Epithelial cell of prostate (primary cell): Measurements from ENCODE around the gene TMEM131.
"Not testable (repeated sequence)": the region's sequence is repeated elsewhere in the genome, so short reads cannot be mapped to it uniquely, and the experiment has no call there.

Experiments
- DNase-seq: peaks from one replicate; pipeline ENCODE4 v3.0.0-alpha.2; 2011; ENCODE audit warnings: low read depth, low spot score
- H3K27ac ChIP-seq: fragments of 450-650 bp; 2 replicates; pipeline ENCODE4 v1.5.1; 2017; ENCODE audit warnings: mild to moderate bottlenecking

The TMEM131 gene

DNA sequence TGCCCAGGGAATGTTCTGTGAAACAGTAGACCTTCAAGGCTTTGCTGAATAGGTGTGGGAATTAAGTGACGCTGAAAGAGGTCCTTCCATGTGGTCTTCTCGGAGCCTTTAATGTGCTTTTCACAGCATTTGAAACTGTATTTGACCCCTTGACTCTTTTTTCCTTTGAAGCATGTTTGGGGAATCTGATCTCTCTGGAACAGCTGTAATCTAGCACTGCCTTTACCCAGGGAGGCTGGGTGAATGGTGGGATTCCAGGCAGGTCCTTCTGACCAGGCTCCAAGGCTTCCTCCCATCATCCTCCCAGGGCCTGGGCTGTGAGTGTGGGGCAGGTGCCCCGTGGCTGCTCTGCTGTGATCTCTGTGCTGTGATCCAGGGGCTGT lies 278.1 kb downstream of the TMEM131 start:
- DNase-seq = no peak
- H3K27ac ChIP-seq = no peak overlapping the region

DNA sequence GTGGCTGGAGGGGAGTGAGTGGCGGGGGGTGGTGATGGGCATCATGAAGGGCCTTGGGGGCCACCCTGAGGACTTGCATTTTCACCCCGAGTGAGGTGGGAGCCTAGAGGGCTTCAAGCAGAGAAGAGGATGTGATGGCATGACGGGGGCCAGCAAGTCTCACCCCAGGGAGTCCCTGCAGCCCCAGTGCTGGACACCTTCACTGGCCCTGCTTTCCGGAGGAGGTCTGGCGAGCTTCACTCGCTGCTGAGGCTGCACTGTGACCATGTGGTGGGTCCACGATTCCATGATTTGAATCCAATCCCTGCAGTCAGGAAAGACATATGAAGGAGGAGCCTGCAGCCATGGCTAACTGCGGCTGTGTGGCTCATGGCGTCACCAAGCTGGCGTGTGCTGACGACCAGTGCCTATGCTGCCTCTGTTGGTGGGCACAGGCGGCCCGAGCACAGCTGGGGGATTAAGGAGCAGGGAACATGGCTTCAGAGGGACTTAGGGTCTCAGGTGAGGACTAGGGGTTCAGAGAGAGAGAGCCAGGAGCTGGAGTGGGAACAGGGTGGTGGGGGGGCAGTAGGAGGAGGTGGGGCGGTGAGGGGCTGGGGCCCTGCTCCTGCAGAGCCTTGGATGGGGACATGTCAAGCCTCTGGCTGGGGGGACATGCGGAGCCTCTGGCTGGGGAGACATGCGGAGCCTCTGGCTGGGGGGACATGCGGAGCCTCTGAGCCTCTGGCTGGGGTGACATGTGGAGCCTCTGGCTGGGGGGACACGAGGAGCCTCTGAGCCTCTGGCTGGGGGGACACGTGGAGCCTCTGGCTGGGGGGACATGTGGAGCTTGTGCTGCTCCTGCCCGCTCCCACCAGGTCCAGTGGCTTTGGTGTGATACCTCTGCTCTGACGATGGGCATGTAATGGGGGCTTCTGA lies 278.8 kb downstream of the TMEM131 start:
- H3K27ac ChIP-seq = no peak overlapping the region
- no peak for DNase-seq

DNA sequence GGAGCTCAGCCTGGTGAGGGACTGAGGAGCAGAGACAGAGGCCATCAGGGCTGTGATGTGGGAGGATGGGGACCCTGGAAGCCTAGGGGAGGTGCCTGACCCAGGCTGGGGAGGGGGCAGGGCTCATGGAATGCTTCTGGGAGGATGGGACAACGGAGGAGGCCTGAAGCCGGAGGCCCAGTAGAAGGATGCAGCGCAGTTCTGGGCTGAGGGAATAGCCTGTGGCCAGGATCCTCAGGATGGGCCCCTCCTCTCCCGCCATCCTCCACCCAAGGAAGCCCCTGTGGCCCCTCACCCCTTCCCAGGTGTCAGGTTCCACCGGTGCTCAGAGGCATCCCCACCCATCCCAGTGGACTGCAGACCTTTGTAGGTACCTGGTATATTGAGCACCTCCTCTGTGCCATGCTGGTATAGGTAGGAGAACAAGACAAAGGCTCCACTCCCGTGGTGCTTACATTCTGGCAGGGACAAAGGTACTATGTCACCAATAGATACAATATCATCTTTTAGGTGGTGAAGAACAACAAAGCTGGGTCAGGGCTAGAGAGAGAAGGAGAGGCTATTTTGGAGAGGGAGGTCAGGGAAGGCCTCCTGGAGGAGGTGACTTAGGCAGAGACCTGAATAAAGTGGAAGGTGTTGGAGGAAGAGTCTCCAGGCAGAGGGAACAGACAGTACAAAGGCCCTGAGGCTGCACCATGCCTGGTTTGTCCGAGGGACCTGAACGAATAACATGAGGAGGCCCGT lies 279.6 kb downstream of the TMEM131 start:
- H3K27ac ChIP-seq = no peak overlapping the region

DNA sequence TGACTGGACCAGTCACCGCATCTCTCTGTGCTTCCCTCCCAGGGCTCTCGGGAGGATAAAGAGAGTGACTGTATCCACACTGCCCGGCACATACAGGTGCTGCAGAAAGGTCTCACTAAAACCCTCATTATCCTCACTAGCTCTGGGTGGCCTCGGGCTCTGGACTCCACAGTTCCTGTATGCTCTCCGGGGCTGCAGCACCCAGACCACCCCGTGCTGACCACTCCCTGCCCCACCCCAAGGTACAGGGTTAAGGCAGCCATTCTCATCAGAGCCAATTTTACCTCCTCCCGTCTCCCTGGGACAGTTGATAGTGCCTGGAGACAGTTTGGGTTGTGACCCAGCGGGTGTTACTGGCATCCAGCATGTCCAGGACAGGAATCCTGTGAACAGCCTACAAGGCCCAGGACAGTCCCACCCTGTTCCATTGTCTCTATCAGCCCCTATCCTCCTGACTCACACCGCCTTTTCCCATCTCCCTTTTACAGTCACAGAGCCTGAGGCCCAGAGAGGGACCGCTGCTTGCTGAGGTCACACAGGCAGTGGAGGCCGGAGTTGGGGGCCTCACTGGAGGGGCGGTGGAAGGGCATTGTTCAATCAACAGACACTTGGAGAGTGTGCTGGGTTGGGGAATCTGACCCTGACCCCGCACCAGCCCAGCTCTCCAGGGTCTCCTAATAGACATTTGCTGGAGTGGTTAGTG lies 280.6 kb downstream of the TMEM131 start:
- no peak for DNase-seq
- H3K27ac ChIP-seq = no peak overlapping the region

More for the DNA sequence above, 279.6 kb downstream of the TMEM131 start:
- DNase-seq = no peak

DNA sequence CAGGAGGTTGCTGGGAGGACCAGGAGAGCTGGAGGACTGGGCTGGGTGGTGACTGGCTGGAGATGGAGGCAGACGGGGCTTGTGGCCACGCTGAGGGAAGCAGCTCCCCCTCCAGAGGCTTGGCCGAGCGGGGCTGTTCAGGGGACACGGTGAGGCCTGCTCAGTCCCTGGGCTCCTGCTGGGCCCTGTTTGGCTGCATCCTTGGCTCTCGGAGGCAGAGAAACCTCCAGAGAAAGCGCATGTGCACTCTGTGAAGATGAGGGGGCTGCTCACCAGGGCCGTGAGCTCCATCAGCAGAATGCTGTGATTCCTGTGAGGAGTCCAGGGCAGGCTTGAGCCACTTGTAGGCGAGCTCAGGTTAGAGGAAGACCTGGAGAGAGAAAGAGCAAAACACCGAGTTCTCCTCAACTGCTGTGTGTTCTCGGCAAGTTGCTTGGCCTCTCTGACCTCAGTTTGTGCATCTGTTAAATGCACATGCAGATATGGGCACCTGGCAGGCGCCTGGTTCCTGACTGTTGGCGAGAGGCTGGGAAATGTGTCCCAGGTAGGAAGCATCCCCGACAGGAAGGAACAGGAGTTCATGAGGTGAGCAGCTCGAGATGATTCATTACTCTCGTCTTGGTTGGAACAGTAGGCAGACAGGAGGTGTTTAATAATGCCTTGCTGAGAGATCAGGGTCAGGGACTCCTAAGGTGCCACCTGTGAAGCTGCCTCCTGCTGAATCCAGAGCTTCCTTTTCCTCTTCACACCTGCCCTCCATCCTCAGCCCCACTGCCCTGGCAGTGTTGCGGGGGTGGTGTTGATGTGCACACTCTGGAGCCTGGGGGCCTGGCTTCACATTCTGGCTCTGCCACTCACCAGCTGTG lies 281.4 kb downstream of the TMEM131 start:
- no peak for DNase-seq
- no peak overlapping the region for H3K27ac ChIP-seq

DNA sequence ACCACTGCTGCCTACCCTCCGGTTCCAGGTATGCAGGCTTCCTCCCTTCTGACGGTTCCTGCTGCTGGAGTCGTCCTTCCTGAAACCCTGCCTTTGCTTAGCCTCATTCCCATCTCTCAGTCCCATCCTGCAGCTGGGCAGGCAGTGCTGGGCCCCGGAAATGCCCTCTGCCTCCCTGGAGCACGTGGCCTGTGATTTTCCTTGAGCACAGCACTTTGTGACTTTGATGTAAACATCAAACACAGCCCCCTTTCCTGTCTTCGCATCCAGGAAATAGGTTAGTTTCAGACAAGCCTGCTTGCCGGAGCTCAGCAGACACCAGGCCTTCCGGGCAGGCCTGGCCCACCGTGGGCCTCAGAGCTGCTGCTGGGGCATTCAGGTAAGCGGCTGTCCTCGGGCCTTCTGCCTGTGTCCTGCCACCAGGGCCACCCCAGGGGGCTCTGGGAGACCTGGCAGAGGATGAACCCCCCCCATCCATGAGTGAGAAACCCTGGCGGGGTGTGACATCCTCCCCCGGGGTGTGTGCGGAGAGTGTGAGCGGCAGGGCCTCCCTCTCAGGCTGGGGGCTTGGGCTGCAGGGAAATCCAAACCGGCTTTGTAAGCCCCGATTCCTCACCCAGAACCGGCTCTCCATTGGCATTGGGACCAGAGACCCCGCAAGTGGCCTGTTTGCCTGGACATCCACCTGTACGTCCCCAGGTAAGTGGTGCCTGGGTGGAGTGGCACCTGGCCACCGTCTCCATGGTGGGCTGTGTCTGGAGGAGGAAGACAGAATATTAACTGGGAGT lies 282.3 kb downstream of the TMEM131 start, which contains the start of gene ZAP70:
ZAP70 (plus strand) TSS at position 281 of the 788 bp plus-strand sequence. CDS start 10,461 bp downstream, outside the sequence.
- no peak within 1 kb of the TSS for H3K27ac ChIP-seq

DNA sequence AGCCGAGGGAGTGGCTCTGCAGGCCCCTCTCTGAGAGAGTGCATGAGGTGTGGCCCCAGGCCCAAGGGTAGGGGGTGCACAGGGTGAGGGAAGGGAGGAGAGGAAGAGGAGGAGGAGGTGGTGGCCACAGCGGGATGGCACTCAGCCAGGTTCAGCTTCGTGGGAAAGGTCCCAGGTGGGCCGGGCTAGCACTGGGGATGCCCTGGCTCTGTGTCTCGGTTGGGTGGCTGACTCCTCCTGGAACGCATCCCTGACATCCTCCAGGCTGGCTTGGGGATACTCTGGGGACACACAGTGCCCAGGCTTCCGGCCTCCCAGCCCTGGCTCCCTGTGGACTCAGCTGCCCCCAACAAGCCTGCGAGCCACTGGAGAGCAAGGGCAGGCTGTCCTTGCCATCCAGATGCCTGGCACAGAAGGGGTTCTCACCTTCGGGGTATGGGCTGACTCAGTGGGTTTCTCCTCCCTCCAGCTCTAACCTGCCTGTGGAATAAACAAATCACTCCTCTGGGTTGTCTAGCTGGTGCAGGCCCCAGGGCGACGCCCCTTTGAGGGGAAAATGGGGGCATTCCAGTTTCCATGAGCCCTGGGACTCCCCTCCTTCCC lies 283.0 kb downstream of the TMEM131 start:
- H3K27ac ChIP-seq = no peak overlapping the region
- no peak for DNase-seq

More for the DNA sequence above, 282.3 kb downstream of the TMEM131 start, which contains the start of gene ZAP70:
- DNase-seq = no peak

DNA sequence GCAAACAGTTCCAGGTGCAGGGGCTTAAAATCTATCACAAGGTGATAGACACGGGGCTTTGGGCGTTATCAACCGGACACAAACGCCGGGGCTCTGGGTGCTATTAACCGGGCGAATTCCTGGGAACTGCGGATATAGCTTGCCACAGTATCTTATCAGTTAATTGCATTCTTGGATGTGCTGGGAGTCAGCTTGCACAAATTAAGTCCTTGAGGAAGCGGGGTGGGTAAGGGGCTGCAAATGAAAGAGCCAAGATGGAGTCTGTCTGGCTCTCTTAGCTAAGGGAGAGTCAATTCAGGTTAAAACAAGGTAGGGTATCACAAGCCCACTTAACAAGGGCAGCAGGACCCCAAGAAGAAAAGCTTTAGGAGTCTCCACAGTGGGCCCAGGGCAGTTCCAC lies 283.6 kb downstream of the TMEM131 start:
- H3K27ac ChIP-seq, DNase-seq: not testable (repeated sequence)

DNA sequence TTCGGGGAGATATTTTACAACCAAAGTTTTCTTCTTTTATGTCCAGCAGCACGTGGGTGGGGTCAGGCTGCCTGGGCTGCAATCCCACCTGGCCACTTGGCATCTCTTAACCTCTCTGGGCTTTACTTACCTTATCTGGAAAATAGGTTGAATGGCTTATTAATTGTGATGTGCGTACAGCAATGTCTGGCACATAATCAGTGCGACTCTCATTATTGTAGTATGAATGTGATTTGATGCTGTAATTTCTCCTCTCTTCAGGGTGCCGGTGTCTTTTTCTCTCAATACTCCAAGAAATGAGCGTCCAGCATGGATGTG lies 284.4 kb downstream of the TMEM131 start:
- H3K27ac ChIP-seq = no peak overlapping the region
- DNase-seq = no peak

DNA sequence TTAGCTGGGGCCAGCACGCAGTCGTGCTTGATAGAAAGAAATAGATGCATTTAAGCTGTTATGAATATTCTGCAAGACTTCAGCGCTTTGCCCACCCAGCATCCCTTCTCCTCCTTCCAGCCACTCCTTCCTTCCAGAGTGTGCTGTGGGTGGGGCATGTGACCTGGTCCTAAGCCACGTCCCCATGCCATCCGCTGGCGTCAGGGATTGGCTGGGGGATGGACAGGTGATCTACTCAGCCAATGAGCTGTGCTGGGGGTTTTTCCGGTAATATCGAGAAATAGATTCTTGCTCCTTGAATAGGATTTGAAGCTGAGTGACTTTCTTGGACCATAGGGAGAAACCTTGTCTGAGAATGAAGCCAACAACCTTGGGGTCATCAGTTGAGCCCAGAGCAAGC lies 287.1 kb downstream of the TMEM131 start:
- no peak for DNase-seq
- H3K27ac ChIP-seq = no peak overlapping the region

DNA sequence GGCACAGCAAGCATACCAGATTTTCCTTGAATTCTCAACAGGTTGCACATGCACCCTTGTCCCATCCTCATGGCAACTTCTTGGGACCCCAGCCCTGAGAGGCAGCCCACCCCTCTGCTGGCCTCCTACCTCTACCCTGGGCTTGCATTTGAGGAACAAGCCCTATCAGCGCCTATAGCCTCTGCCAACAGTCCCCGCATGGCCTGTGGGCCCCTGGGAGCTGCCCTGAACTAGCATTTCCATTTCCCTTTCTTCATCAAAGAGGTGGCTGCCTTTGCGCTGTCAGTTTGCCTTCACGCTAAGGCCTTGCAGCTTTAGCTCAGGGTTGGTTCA lies 287.7 kb downstream of the TMEM131 start:
- DNase-seq = no peak
- H3K27ac ChIP-seq = no peak overlapping the region

DNA sequence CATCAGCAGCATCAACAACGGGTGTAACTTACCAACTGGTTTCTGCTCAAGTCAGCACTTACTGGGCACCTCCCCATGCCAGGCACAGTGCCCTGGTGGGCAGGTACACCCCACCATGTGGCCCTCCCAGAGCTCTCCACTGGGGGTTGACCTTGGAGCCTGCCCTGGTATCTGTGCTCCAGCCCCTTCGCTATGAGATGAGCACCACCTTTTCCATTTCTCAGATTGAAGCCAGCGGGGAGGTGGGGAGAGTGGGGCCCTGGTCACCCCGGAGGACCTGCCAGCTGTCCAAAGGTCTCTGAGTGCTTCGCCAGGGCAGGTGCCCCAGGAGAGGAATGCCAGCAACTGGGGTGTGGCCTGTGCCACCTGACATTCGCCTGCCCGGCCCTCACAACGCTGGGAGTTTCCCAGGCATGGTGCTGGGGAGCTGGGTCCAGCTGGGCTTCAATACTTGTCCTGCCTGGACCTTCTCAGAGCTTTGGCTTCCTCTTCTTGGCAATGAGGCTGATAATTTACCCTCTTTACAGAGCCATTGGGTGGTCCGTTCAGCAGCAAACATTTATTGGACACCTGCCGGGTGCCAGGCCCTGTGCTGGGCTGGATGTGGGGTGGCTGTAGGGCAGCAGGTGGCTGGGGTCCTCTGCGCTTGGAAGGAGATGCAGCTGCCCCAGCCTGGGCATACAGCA lies 288.2 kb downstream of the TMEM131 start:
- DNase-seq = no peak

DNA sequence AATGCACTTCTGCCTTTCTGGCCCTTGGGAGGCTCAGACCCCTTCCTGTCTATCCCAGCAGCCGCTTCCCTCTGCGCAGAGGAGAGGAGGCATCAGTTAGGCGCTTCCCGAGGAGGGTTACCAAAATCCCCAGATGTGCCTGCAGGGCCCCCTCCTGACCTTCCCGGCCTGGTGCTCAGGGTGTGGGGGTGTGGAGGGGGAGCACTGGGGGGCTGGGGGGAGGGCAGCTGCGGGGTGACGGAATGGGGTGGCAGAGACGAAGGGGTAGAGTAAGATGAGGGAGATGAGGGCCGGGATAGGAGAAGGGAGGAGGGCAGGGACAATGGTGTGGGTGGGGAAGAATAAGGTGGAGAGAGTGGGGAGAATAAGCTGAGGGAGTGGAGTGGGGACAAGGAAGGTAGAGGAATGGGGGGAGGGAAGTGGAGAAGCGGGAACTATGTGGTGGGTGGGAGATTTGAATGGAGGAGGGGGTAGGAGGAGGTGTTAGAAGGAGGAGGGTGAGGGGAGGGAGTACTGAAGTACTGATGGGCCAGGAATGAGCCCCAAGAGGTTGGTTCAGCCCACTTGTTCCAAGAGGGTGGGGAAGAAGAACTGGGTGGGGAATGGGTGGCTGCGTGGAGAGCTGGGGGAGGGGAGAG lies 288.9 kb downstream of the TMEM131 start:
- H3K27ac ChIP-seq = no peak overlapping the region
- no peak for DNase-seq

More for the DNA sequence above, 288.2 kb downstream of the TMEM131 start:
- H3K27ac ChIP-seq = no peak overlapping the region
